NCI-H524 treated with DMSO at 0.1 percent for 48 hours (cell line): Measurements from ENCODE around the gene EMC8.
"Not testable (repeated sequence)": the region's sequence is repeated elsewhere in the genome, so short reads cannot be mapped to it uniquely, and the experiment has no call there.

ENCODE experiments used
- DNase-seq: peaks from one replicate; lab custom pipeline; 2025; lab: John Stamatoyannopoulos, UW

EMC8 gene

GRCh38 chr16:85812811-85813700, 13.7 kb upstream of the EMC8 start:
- DNase-seq, result no peak

GRCh38 chr16:85812031-85812807, 12.9 kb upstream of the EMC8 start:
- no peak for DNase-seq

DNA sequence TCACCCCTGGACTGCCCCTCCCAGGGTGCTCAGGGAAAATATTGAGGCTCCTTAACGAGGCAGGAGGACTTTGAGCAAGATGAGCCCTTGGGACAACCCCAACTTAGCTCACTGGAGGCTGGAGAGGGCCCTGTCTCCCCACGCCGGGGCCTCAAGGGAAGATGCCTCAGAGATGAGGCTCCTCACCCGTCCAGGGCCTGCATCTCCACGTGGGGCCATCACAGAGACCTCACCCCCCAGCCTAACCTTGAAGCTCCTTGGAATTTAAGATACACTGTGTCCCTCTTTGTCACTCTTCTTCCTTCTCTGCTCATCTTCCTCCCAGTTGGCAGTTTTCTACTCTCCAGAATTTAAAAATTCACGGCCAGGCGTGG, 11.4 kb upstream of the EMC8 start:
- no peak for DNase-seq

GRCh38 chr16:85810097-85810741, 10.9 kb upstream of the EMC8 start:
- no peak for DNase-seq

GRCh38 chr16:85809645-85810044, 10.3 kb upstream of the EMC8 start:
- no peak for DNase-seq

- no peak for DNase-seq
Measured at GRCh38 chr16:85808926-85809325, 9.6 kb upstream of the EMC8 start.

- DNase-seq, result not testable (repeated sequence)
Measured at GRCh38 chr16:85808104-85808503, 8.8 kb upstream of the EMC8 start.

GRCh38 chr16:85807340-85807739, 8.0 kb upstream of the EMC8 start:
- not testable (repeated sequence) for DNase-seq

DNA sequence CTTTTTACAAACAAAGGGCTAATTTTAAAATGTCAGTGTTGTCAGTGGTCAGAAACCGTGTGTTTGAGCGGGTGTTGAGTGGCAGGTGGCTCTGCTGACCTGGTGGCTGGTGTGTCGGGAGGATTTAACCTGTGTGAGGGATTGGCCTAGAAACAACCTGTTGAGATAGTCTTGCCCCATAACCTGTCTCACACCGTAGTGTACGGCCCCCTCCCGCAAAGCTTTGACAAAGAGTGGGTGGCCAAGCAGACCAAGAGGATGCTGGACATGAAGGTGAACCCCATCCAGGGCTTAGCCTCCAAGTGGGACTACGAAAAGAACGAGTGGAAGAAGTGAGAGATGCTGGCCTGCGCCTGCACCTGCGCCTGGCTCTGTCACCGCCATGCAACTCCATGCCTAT, 7.2 kb upstream of the EMC8 start:
- DNase-seq, result no peak

GRCh38 chr16:85805442-85806045, 6.2 kb upstream of the EMC8 start:
- DNase-seq, result no peak

DNA sequence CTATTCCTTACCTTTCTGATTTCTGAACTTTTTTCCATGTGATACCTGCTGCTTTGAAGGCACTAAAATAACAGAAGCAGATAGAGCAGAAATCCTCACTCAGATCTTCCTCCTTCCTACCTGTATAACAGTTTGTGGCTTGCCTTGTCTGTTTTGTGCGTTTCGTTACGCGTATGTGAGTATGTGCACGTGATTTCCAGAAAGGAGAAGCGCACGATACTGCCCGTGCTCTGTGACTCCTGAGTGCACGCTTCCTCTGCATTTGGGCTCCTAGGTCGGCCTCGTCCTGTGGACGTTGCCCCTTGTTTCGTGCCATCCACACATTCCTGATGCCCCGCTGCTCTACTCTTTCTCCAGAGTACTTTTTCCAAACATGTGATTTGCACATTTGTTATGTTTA, 4.2 kb upstream of the EMC8 start:
- no peak for DNase-seq

DNA sequence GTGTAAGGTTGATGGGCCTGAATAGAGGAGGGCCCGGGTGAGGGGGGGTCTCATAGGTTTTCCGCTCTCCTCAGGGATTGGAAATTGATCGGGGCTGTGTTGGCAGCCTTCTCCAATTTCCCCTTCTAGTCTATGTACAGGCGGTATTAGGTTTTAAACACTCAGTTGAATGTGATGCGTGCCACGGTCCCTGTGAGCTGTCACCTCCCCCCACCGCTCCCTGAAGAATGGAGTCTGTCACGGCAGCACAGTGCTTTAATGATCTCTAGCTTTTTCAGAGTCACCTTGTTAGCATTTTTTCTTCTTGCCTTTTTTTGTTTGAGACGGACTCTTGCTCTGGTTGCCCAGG, 951 bp upstream of the EMC8 start:
- DNase-seq, result no peak

DNA sequence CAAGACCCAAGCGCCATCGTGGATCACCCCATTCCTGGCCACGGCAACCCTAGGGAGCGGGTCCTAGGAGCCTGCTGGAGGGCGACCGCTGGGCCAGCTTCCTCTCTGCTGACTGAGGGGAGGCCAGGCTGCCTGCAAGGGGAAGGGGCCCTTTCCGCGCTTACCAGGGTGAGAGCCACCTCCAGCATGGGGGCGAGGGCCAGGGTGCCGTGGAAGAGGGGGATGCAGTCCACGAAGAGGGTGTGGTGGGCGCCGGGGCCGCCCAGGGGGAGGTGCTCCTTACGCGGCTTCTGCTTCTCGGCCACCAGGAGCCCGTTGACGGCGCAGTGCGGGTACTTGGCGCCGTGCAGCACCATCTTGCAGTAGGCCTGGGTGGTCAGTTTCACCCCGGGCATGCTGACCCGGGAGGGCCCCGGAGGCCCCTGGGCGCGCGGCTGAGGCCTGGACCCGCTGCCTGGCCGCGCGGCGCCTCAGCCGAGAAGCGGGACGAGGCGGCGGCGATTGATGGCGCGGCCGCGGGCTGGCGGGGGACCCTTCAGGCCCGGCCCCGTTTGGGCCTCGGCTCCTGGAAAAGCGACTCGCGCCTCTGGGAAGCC, 345 bp downstream of the EMC8 start:
- no peak for DNase-seq

DNA sequence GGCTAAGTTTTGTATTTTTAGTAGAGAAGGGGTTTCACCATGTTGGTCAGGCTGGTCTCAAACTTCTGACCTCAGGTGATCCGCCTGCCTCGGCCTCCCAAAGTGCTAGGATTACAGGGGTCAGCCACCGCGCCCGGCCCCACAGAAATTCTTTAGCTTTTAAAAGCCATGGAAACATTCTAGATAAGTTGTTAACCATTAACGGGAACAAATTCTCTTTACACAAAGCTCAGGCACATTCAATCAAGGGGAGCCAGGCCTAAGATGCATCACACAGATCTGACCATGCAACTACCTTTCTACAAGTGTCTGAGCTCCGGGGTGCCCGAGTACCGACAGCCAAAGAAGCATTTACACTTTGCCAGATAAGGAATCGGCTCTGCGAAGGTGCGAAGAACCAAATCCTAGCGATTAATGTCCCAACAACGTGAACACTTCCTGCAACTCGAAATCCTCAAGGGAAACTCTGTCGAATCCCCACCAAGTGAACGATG, 1.0 kb downstream of the EMC8 start:
- DNase-seq, result no peak

- no peak for DNase-seq
Measured at GRCh38 chr16:85796599-85796998, 2.7 kb downstream of the EMC8 start.

GRCh38 chr16:85796152-85796551, 3.2 kb downstream of the EMC8 start:
- DNase-seq, result no peak

- no peak for DNase-seq
Measured at GRCh38 chr16:85794696-85795095, 4.6 kb downstream of the EMC8 start.

DNA sequence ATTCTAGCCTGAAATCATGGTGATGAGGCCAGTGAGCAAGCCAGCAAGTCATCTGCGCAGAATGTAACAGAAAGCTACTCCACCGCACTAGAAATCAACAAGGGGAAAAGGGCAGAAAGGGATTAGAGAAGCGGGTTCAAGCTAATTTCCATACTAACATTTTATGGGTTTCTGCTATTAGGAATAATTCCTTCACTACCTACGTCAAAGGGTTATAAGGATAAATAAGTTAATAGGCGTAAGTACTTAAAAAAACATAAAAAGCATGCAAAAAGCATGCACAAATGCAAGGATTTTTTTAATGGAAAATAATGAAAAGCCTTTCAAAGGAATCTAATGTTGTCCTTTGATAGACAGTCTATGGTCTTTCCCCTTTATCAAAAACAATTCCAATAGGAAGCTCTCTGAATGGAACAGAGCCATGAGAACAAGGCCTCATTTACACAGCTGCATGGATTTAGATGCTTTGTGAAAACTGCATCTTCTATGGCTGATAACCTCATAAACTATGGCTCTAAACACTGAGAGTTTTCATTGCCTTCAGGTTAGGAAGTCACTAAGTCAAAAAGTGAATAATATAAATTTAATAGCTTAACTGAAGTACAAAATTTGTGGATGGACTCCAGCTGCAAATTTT, 5.6 kb downstream of the EMC8 start:
- DNase-seq, result no peak

GRCh38 chr16:85789773-85790172, 9.6 kb downstream of the EMC8 start:
- no peak for DNase-seq

DNA sequence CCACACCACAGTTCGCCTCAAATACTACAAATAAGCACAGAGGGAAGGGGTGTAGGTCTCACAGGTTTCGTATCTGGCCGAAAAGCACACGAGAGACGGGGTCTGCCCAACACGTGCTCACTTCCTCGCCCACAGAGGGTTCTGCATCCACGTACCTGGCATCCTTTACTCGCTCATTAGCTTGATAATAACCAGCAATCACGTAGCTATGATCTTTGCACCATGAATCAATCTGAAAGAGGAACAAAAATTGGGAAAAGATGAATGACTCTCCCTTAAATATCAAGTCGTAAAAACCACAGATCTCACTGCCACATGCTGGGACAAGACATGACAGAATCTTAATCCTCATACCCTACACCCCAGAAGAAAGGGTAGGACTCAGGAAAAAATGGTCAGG, 10.5 kb downstream of the EMC8 start:
- DNase-seq, result no peak

DNA sequence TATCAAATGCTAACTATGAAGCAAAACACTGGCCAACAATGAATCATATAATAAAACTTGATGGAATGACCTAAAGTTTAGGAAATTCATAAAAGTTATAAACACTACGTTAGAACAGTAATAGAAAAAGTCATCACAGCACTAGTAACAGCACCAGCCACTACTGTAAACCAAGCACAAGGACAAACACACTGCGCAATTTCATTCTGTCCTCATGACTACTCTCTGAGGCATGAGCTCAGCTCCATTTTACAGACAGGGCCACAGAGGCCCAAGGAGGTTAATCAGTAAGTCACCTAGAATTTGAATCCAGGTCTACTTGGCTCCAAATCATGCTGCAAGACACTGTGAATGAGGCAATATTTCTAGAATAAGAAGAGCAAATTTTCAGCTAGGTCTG, 13.4 kb downstream of the EMC8 start:
- DNase-seq, result no peak
